H9 (cell line): ENCODE results near the gene HSPA12A. TPM values are rescaled to one million over a fixed set of nuclear protein-coding genes. Genes with fewer than 3 reads are reported as not detected.

Experiments used
- DNase-seq: peaks from one replicate; pipeline ENCODE4 v3.0.0-alpha.2; 2017
- H2AFZ ChIP-seq: one replicate; pipeline ENCODE4 v1.6.1; 2013; ENCODE audit warnings: mild to moderate bottlenecking, low read length, control low read depth, moderate library complexity
- H2AK5ac ChIP-seq: 2 replicates; pipeline ENCODE4 v1.6.1; 2013; ENCODE audit warnings: low read length, control low read depth, mixed read lengths; ENCODE audit not compliant: insufficient read length
- H2BK120ac ChIP-seq: one replicate; pipeline ENCODE4 v1.6.1; 2013; ENCODE audit warnings: low read depth, mild to moderate bottlenecking, low read length, control low read depth, inconsistent platforms; ENCODE audit not compliant: poor library complexity, severe bottlenecking
- H2BK12ac ChIP-seq: 2 replicates; pipeline ENCODE4 v1.6.1; 2013; ENCODE audit warnings: low read length, control low read depth, mixed read lengths, low read depth; ENCODE audit not compliant: insufficient read length
- H2BK15ac ChIP-seq: 2 replicates; pipeline ENCODE4 v1.6.1; 2013; ENCODE audit warnings: low read depth, low read length, control low read depth
- H2BK20ac ChIP-seq: one replicate; pipeline ENCODE4 v1.6.1; 2013; ENCODE audit warnings: low read depth, mild to moderate bottlenecking, low read length, control low read depth, inconsistent platforms; ENCODE audit not compliant: poor library complexity, severe bottlenecking
- H2BK5ac ChIP-seq: 2 replicates; pipeline ENCODE4 v1.6.1; 2013; ENCODE audit warnings: low read length, control low read depth, mixed read lengths; ENCODE audit not compliant: insufficient read length
- H3K14ac ChIP-seq: 2 replicates; pipeline ENCODE4 v1.6.1; 2013; ENCODE audit warnings: low read length, control low read depth; ENCODE audit not compliant: insufficient read depth
- H3K18ac ChIP-seq: 2 replicates; pipeline ENCODE4 v1.6.1; 2013; ENCODE audit warnings: low read depth, mild to moderate bottlenecking, mixed read lengths, low read length, control low read depth; ENCODE audit not compliant: insufficient read length
- H3K23ac ChIP-seq: 2 replicates; pipeline ENCODE4 v1.6.1; 2013; ENCODE audit warnings: low read length, control low read depth, mixed read lengths, low read depth; ENCODE audit not compliant: insufficient read length
- H3K23me2 ChIP-seq: 2 replicates; pipeline ENCODE4 v1.6.1; 2013; ENCODE audit warnings: low read depth, mild to moderate bottlenecking, mixed read lengths, low read length, control low read depth; ENCODE audit not compliant: insufficient read length, poor library complexity, severe bottlenecking
- H3K27ac ChIP-seq: 2 replicates; pipeline ENCODE4 v1.5.1; 2013; ENCODE audit warnings: low read length, control low read depth, mixed read lengths, low read depth; ENCODE audit not compliant: insufficient read length
- H3K27me3 ChIP-seq: 2 replicates; pipeline ENCODE4 v1.6.1; 2013; ENCODE audit warnings: low read length, control low read depth, inconsistent platforms; ENCODE audit not compliant: insufficient read depth
- H3K4ac ChIP-seq: 2 replicates; pipeline ENCODE4 v1.6.1; 2013; ENCODE audit warnings: low read depth, mild to moderate bottlenecking, control low read depth, inconsistent platforms, low read length, moderate library complexity
- H3K4me1 ChIP-seq: 2 replicates; pipeline ENCODE4 v1.6.1; 2013; ENCODE audit warnings: low read length, control low read depth, inconsistent platforms; ENCODE audit not compliant: insufficient read depth
- H3K4me2 ChIP-seq: 2 replicates; pipeline ENCODE4 v1.6.1; 2013; ENCODE audit warnings: low read length, control low read depth, mixed read lengths; ENCODE audit not compliant: insufficient read length, insufficient read depth
- H3K56ac ChIP-seq: 2 replicates; pipeline ENCODE4 v1.6.1; 2013; ENCODE audit warnings: low read depth, mild to moderate bottlenecking, mixed read lengths, low read length, control low read depth; ENCODE audit not compliant: insufficient read length
- H3K79me1 ChIP-seq: 2 replicates; pipeline ENCODE4 v1.6.1; 2013; ENCODE audit warnings: low read depth, mild to moderate bottlenecking, moderate library complexity, low read length, control low read depth, inconsistent platforms; ENCODE audit not compliant: insufficient read depth, poor library complexity, severe bottlenecking
- H3K79me2 ChIP-seq: 2 replicates; pipeline ENCODE4 v1.6.1; 2013; ENCODE audit warnings: low read length, control low read depth, inconsistent platforms; ENCODE audit not compliant: insufficient read depth
- H3K9ac ChIP-seq: 2 replicates; pipeline ENCODE4 v1.6.1; 2013; ENCODE audit warnings: low read length, control low read depth, mixed read lengths; ENCODE audit not compliant: insufficient read length; ENCODE audit errors: extremely low read depth
- H3K9me3 ChIP-seq: one replicate; pipeline ENCODE4 v1.6.1; 2013; ENCODE audit warnings: low read depth, low read length, inconsistent platforms; ENCODE audit not compliant: control insufficient read depth
- H3T11ph ChIP-seq: one replicate; pipeline ENCODE4 v1.6.1; 2013; ENCODE audit warnings: mild to moderate bottlenecking, low read length, control low read depth, inconsistent platforms
- H4K20me1 ChIP-seq: one replicate; pipeline ENCODE4 v1.6.1; 2013; ENCODE audit not compliant: control insufficient read depth, insufficient read length, insufficient read depth
- H4K5ac ChIP-seq: 2 replicates; pipeline ENCODE4 v1.6.1; 2013; ENCODE audit warnings: low read depth, mild to moderate bottlenecking, mixed read lengths, low read length, control low read depth; ENCODE audit not compliant: insufficient read length
- H4K8ac ChIP-seq: replicated peaks from 2 replicates; pipeline ENCODE4 v1.6.1; 2013; ENCODE audit warnings: low read length, control low read depth, mixed read lengths, low read depth; ENCODE audit not compliant: insufficient read length
- H4K91ac ChIP-seq: 2 replicates; pipeline ENCODE4 v1.6.1; 2013; ENCODE audit warnings: low read depth, mild to moderate bottlenecking, moderate library complexity, mixed read lengths, low read length, control low read depth; ENCODE audit not compliant: insufficient read length
- H3K27ac Mint-ChIP-seq, 3 experiments: 2 replicates in 2 of 3; 3 replicates in 1 of 3; pipeline ENCODE4 v1.8.0; 2020 to 2021; ENCODE audit warnings: mixed read lengths in 3 of 3, mild to moderate bottlenecking in 1 of 3, moderate library complexity in 1 of 3
- H3K27me3 Mint-ChIP-seq: 2 replicates; pipeline ENCODE4 v1.8.0; 2021; ENCODE audit warnings: low read depth, mild to moderate bottlenecking, moderate library complexity, mixed read lengths
- H3K36me3 Mint-ChIP-seq, 3 experiments: 2 replicates in 2 of 3; 3 replicates in 1 of 3; pipeline ENCODE4 v1.8.0; 2020 to 2021; ENCODE audit warnings: low read depth in 3 of 3, mixed read lengths in 3 of 3; ENCODE audit not compliant: insufficient read depth in 1 of 3
- H3K4me1 Mint-ChIP-seq, 2 experiments: 2 replicates each; pipeline ENCODE4 v1.8.0; 2020; ENCODE audit warnings: mixed read lengths in 2 of 2
- H3K4me3 Mint-ChIP-seq, 2 experiments: 2 replicates in 1 of 2; 3 replicates in 1 of 2; pipeline ENCODE4 v1.8.0; 2020 to 2021; ENCODE audit warnings: mild to moderate bottlenecking in 2 of 2, mixed read lengths in 2 of 2, moderate library complexity in 1 of 2
- H3K9me3 Mint-ChIP-seq, 2 experiments: 2 replicates in 1 of 2; 3 replicates in 1 of 2; pipeline ENCODE4 v1.8.0; 2020; ENCODE audit warnings: mild to moderate bottlenecking in 2 of 2, mixed read lengths in 2 of 2, moderate library complexity in 1 of 2
- CTCF ChIP-seq: fragments of 200-600 bp; sonication (generic); conservative IDR thresholded peaks from 3 replicates; pipeline ENCODE4 v1.8.0; 2021; ENCODE audit warnings: antibody characterized with exemption, mild to moderate bottlenecking
- WGBS: extraction: QIAGEN DNeasy Blood & Tissue Kit; methylation state at CpG from one replicate; pipeline ENCODE4 v1.1.7; 2013; ENCODE audit warnings: missing lambda C conversion rate, low lambda C conversion rate, mixed read lengths; ENCODE audit not compliant: insufficient read length; ENCODE audit errors: extremely low coverage; 5-methylcytosine and 5-hydroxymethylcytosine counted together
- total RNA-seq: library from RNA; stranded (reverse); gene quantifications from 2 replicates; pipeline ENCODE4 v1.2.1, GENCODE V29; 2021

HSPA12A gene
- total RNA-seq, 1 experiment from 2014 or later: 3.2 TPM

DNA sequence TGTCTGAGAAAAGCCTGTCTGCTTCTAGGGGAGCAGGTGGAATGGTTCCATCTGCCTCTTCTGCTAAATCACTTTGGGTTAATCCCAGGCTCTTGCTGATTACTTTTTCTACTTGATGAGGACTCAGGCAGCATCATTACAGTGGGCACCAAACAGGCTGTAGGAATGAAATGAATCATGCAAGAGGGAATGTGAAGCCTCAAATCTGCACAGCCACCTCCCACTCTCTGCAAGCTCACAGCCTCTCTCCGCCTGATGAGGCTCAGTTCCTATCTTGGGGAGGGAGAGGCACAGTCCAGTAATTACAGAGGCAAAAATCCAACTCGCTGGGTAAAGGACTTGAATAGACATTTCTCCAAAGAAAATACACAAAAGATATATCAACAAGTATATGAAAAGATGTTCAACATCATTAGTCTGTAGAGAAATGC lies 34.0 kb downstream of the HSPA12A start:
- Histone ChIP-seq H2AFZ (no peak overlapping the region), H3K56ac (no peak overlapping the region), H3K4me1 (peaks cover 9% of the 10 kb centered on the region)

More for the DNA sequence above, 34.0 kb downstream of the HSPA12A start:
- H4K8ac ChIP-seq: no peak overlapping the region
- H3K27me3 ChIP-seq: no peaks in the 10 kb centered on the region
- WGBS: no CpG with 5 or more reads among the region's 2 CpGs
- no peaks in the 10 kb centered on the region for H3K23me2 ChIP-seq
- no peak overlapping the region for H2BK5ac ChIP-seq
- H3K4me2 ChIP-seq: no peak overlapping the region
- no peak overlapping the region for H3K27ac Mint-ChIP-seq
- H3K4ac ChIP-seq: no peak overlapping the region
- no peak overlapping the region for H3K18ac ChIP-seq
- H2BK120ac ChIP-seq: no peak overlapping the region
- no peaks in the 10 kb centered on the region for H4K20me1 ChIP-seq
- no peak overlapping the region for H3K23ac ChIP-seq
- no peaks in the 10 kb centered on the region for H3K79me1 ChIP-seq
- H3K4me1 Mint-ChIP-seq: peaks cover 17 to 20% of the 10 kb centered on the region in 2 experiments
- H2BK20ac ChIP-seq: no peak overlapping the region
- no peak overlapping the region for H2AK5ac ChIP-seq
- H3K79me2 ChIP-seq: no peaks in the 10 kb centered on the region
- no peak overlapping the region for H3K27ac ChIP-seq
- H3K9me3 Mint-ChIP-seq: no peaks in the 10 kb centered on the region
- no peak overlapping the region for H3K4me3 Mint-ChIP-seq
- no peak overlapping the region for H4K5ac ChIP-seq
- no peak overlapping the region for H2BK15ac ChIP-seq
- no peak overlapping the region for H3K9ac ChIP-seq
- DNase-seq: no peak
- no peak overlapping the region for H2BK12ac ChIP-seq
- no peak overlapping the region for H3T11ph ChIP-seq
- no peak overlapping the region for H3K14ac ChIP-seq
- no peak overlapping the region for H4K91ac ChIP-seq
- no peak for TF ChIP-seq CTCF
- H3K27me3 Mint-ChIP-seq: no peaks in the 10 kb centered on the region; the same call in 1 of the 2 replicates
- H3K9me3 ChIP-seq: no peaks in the 10 kb centered on the region
- no peaks in the 10 kb centered on the region for H3K36me3 Mint-ChIP-seq
